ENCODE results near the gene GOLGA6D.
"Not testable (repeated sequence)": the region's sequence is repeated elsewhere in the genome, so short reads cannot be mapped to it uniquely, and the experiment has no call there.

GRCh38 chr15:75274509-75275107 is 8.0 kb upstream of the GOLGA6D start:
- peak; percentile 88 for TF ChIP-seq CTCF (IDR thresholded peaks at IDR 0.05)
- TF ChIP-seq ZSCAN18, USF2 (CRISPR knock-in tag; IDR thresholded peaks at IDR 0.05): not testable (repeated sequence)
